Esophagus squamous epithelium (tissue), 4 donors: ENCODE measurements around the gene DOK6.

Experiments
- CTCF ChIP-seq, 6 experiments: fragments of 450-650 bp in 4 of 6; fragments of 200-600 bp in 2 of 6; sonication (generic) in 2 of 6; IDR thresholded peaks; one replicate each; pipeline ENCODE4 v1.5.1; 2016 to 2019; ENCODE audit warnings: antibody characterized with exemption in 6 of 6, mild to moderate bottlenecking in 4 of 6, moderate library complexity in 4 of 6
- POLR2A ChIP-seq, 4 donors: fragments of 450-650 bp; IDR thresholded peaks; one replicate each; pipeline ENCODE4 v1.6.1; 2017; ENCODE audit warnings: antibody characterized with exemption in 4 of 4, mild to moderate bottlenecking in 4 of 4, moderate library complexity in 3 of 4

DNA sequence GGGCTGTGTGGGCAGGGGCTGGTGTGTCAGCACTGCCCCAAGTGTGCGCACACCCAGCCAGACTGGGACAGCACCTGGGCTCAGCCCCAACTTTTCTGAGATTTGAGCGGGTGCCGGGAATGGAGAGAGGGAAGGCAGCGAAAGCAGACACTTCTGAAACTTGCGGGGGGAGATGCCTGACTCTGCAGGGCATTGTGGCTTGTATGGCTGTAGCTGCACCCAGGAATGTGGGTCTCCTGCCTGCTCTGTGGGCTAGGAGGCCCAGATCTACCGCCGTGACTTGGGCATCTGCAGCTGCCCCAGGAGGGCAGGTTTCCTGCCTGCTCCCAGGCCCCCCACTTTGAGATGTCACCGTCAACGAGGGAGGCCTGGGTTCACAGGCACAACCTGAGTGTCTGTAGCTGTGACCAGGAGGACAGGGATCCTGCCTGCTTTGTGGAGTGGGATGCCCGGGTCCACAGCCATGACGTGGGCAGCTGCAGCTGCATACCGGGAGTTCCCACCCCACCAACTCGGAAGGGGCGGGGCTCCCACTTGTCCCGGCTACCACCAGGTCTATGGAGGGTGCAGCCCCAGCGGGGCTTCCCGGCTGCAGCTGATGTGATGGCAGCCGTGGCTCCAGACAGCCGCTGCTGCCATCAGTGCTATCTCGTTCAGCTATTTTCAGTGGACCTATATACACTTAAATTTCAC lies 95.3 kb downstream of the DOK6 start:
- no peak for TF ChIP-seq POLR2A (IDR thresholded peaks at IDR 0.05)
- no peak for TF ChIP-seq CTCF (IDR thresholded peaks at IDR 0.05)
